ENCODE data around the gene DCP1A.

Gene DCP1A

GRCh38 chr3:53347261-53348064 lies at the start of gene DCP1A:
TSS of gene DCP1A (minus strand) at chr3:53347543. CDS start at chr3:53347517, 26 bp downstream.
- DNase-seq (ENCODE audit: low read depth) = peak; percentile 97
- H3K4me3 ChIP-seq (replicated peaks; ENCODE audit: low read depth, low read length) = peak within 1 kb of the TSS; percentile 97
- no peak for TF ChIP-seq CTCF (IDR thresholded peaks at IDR 0.05; ENCODE audit: low read length, missing control alignments)

DNA sequence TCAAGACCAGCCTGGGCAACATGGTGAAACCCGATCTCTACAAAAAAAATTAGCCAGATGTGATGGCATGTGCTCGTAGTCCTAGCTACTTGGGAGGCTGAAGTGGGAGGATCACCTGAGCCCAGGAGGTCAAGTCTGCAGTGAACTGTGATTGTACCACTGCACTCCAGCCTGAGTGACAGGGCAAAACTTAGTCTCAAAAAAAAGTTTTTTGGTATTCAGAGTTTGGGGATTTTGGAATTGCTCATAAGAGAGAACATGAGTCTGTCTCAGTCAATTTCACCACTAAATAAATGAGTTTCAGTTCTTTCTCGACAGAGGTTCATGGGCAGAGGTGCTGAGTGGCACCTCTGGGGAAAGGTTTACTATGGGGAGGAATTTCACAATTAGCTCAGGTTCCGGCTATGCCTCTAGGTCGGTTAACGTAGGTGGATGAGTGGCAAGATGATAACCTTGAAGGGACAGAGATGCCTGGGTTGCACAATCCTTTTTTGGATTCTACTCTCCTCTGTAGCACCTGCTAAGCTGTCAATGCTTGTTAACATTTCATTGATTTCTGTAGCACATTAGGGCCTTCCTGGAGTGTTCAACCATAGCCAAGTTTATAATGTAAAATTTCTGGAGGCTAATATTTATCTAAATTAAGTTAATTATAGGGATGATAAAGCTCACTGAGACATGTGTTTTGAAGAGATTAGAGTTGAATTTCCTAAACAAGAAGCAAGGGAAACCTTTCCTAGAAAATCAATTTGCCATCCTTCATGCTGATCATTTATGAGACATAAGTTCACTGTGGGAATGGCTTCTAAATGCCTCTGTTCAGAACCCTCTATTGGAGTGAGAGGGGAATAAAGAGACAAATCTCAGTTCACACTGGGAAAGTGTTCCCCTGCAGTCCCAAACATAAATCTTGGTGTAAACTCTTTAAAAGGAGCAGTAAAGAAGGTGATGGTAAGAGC lies 37.4 kb upstream of the DCP1A start:
- DNase-seq (ENCODE audit: low read depth) = no peak
- H3K4me3 ChIP-seq (replicated peaks; ENCODE audit: low read depth, low read length) = no peak overlapping the region
- no peak for TF ChIP-seq CTCF (IDR thresholded peaks at IDR 0.05; ENCODE audit: low read length, missing control alignments)

DNA sequence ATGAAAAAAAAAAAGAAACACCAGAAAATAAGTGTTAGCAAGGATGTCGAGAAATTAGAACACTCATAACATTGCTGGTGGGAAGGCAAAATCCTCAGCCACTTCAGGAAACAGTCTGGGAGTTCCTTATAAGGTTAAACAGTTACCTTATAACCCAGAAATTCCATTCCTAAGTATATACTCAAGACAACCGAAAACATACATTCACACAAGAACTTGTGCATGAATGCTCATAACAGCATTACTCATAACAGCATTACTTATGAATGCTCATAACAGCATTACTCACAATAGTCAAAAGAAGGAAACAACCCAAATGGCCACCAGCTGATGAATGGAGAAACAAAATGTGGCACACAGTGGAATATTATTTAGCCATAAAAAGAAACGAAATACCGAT lies 34.8 kb upstream of the DCP1A start:
- no peak for TF ChIP-seq CTCF (IDR thresholded peaks at IDR 0.05; ENCODE audit: low read length, missing control alignments)
- DNase-seq (ENCODE audit: low read depth) = peak; percentile 15

GRCh38 chr3:53380306-53380705 lies 33.0 kb upstream of the DCP1A start:
- DNase-seq (ENCODE audit: low read depth) = no peak
- TF ChIP-seq CTCF (IDR thresholded peaks at IDR 0.05; ENCODE audit: low read length, missing control alignments) = no peak
- no peak overlapping the region for H3K4me3 ChIP-seq (replicated peaks; ENCODE audit: low read depth, low read length)

More for the DNA sequence above, 34.8 kb upstream of the DCP1A start:
- H3K4me3 ChIP-seq (replicated peaks; ENCODE audit: low read depth, low read length) = no peak overlapping the region

- TF ChIP-seq CTCF (IDR thresholded peaks at IDR 0.05; ENCODE audit: low read length, missing control alignments) = no peak
- no peak for DNase-seq (ENCODE audit: low read depth)
- no peak overlapping the region for H3K4me3 ChIP-seq (replicated peaks; ENCODE audit: low read depth, low read length)
Measured at GRCh38 chr3:53379898-53380297, 32.6 kb upstream of the DCP1A start.

DNA sequence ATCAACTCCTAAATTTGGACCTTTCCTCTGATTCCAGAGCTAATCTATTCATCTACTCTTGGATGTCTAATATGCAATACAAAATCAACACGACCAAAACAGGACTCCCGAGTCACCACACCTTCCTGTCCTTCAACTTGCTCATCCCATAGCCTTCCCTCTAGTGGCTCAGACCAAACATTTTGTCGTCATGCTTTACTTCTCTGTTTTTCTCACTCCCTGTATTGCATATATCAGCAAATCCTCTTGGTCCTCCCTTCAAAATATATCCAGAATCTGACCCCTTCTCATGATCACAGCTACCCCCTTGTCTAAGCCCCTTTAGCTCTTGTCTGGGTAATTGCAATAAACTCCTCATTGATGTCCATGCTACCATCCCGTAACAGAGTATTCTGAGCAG lies 30.5 kb upstream of the DCP1A start:
- no peak for DNase-seq (ENCODE audit: low read depth)

More for the DNA sequence above, 30.5 kb upstream of the DCP1A start:
- no peak overlapping the region for H3K4me3 ChIP-seq (replicated peaks; ENCODE audit: low read depth, low read length)
- TF ChIP-seq CTCF (IDR thresholded peaks at IDR 0.05; ENCODE audit: low read length, missing control alignments) = no peak

Measured in fibroblast of pulmonary artery (primary cell).